ENCODE data around the gene TTC1. TPM values are rescaled to one million over a fixed set of nuclear protein-coding genes. Genes with fewer than 3 reads are reported as not detected.

TTC1 gene
- total RNA-seq, 4 donors from 2014 or later = 18.3 to 38.3 (median 33.5) TPM

DNA sequence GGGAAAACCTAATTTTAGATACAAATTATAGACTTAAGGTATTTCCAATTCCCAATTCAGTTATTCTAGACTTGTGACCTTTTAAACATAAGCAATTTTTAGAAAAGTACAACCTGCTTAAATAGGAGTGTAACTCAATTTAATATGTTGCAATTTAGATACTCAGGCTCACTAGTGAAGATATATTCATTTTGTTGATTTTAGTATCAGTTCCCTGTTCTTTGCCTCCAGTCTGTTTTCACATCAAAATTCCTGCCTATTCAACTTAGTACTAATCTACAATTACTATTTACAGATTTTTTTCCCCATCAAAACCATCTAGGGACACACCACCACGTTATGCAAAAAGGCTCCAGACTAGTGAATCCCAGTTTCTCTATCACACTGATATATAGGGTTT lies 79.9 kb downstream of the TTC1 start:
- no peaks in the 10 kb centered on the region for H3K27me3 ChIP-seq
- WGBS, 2 donors = 74 to 89% methylated on average over 1 of the region's 1 CpG
- DNase-seq = no peak
- H3K4me1 ChIP-seq = no peaks in the 10 kb centered on the region
- TF ChIP-seq POLR2A (IDR thresholded peaks at IDR 0.05) = no peak
- TF ChIP-seq, protein P1, sequence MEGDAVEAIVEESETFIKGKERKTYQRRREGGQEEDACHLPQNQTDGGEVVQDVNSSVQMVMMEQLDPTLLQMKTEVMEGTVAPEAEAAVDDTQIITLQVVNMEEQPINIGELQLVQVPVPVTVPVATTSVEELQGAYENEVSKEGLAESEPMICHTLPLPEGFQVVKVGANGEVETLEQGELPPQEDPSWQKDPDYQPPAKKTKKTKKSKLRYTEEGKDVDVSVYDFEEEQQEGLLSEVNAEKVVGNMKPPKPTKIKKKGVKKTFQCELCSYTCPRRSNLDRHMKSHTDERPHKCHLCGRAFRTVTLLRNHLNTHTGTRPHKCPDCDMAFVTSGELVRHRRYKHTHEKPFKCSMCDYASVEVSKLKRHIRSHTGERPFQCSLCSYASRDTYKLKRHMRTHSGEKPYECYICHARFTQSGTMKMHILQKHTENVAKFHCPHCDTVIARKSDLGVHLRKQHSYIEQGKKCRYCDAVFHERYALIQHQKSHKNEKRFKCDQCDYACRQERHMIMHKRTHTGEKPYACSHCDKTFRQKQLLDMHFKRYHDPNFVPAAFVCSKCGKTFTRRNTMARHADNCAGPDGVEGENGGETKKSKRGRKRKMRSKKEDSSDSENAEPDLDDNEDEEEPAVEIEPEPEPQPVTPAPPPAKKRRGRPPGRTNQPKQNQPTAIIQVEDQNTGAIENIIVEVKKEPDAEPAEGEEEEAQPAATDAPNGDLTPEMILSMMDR (IDR thresholded peaks at IDR 0.05) = no peak
- H3K9me3 ChIP-seq = no peaks in the 10 kb centered on the region
- H3K27ac ChIP-seq = no peak overlapping the region
- H3K36me3 ChIP-seq = peaks cover 10 to 22% (median 14%) of the 10 kb centered on the region in 3 donors
- H3K4me3 ChIP-seq = no peak overlapping the region
- intact Hi-C loops (cut with DNase I) = no loop called here

DNA sequence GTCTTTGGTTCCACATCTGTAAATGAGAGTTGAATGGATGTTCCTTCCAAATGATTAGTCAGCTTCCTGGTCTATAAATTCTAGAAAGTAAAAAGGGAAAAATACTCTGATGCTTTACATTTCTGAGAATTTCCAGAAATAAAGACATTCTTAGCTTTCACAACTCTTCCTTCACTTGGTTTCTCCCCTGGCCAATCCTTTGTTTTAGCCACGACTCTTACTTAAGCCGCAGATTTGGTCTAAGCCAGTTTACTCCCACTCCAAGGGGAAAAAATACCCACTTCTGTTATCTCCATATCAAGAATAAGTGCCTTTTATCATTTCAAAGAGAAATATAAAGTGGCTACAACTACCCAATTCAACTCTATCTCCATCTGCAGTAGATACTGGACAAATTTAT lies 80.6 kb downstream of the TTC1 start:
- no peaks in the 10 kb centered on the region for H3K9me3 ChIP-seq
- DNase-seq = no peak
- intact Hi-C loops (cut with DNase I) = no loop called here
- H3K4me3 ChIP-seq = no peak overlapping the region
- no peaks in the 10 kb centered on the region for H3K27me3 ChIP-seq
- TF ChIP-seq POLR2A (IDR thresholded peaks at IDR 0.05) = no peak
- TF ChIP-seq, protein P1 (IDR thresholded peaks at IDR 0.05) = no peak
- no peak overlapping the region for H3K27ac ChIP-seq
- no peaks in the 10 kb centered on the region for H3K4me1 ChIP-seq
- WGBS, 2 donors = 76 to 90% methylated on average over 2 of the region's 2 CpGs
- H3K36me3 ChIP-seq = peaks cover 10 to 26% (median 15%) of the 10 kb centered on the region in 3 donors

DNA sequence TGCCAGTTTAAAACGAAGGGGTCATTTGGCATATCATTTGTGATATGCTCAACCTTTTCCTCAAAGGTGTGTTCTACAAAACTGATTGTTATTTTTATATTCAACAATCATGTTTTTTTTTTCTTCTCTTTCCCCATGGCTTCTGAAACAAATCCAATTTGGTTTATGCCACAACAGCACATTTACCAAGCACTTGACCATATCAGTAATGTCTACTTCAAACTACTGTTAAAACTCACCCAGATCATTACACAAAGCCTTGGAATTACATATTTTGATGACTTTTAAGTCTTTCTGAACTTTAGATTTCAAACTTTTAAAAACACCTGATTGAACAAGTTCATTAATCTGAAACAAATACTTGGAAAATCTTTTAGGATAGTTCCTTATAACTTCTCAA lies 81.1 kb downstream of the TTC1 start:
- 78 to 88% methylated on average over 1 of the region's 1 CpG for WGBS, 2 donors
- DNase-seq = no peak
- Histone ChIP-seq H3K4me1 (no peaks in the 10 kb centered on the region), H3K27me3 (no peaks in the 10 kb centered on the region), H3K9me3 (no peaks in the 10 kb centered on the region), H3K36me3 (peaks cover 10 to 26% (median 15%) of the 10 kb centered on the region in 3 donors), H3K4me3 (no peak overlapping the region), H3K27ac (no peak overlapping the region)
- intact Hi-C loops (cut with DNase I) = no loop called here
- TF ChIP-seq, protein P1 (IDR thresholded peaks at IDR 0.05) = no peak
- no peak for TF ChIP-seq POLR2A (IDR thresholded peaks at IDR 0.05)

DNA sequence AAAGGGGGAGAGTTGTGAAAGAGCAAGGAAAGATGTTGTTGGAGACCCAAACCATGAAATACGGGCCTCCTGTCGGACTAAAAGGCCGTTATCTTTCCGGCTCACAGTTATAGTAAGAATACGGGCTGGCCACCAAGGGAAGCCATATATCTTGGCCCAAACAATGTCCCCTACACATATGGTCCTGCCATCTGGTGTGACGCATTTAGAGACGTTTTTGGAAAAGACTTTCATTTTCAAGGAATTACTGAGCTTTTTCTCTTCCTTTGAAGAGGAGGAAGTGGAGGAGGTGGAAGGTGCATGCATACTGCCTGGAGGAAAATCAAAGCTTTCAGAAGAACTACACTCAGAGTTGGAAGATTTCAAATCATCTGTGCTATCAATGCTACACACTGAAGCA lies 83.6 kb downstream of the TTC1 start:
- Histone ChIP-seq H3K27me3 (no peaks in the 10 kb centered on the region), H3K9me3 (no peaks in the 10 kb centered on the region), H3K4me3 (no peak overlapping the region), H3K27ac (no peak overlapping the region), H3K4me1 (no peaks in the 10 kb centered on the region), H3K36me3 (peaks cover 10 to 38% (median 15%) of the 10 kb centered on the region in 3 donors)
- 87 to 92% methylated on average over 7 of the region's 7 CpGs for WGBS, 2 donors
- intact Hi-C loops (cut with DNase I) = no loop called here
- DNase-seq = no peak
- TF ChIP-seq POLR2A (IDR thresholded peaks at IDR 0.05) = no peak
- TF ChIP-seq, protein P1 (IDR thresholded peaks at IDR 0.05) = no peak

DNA sequence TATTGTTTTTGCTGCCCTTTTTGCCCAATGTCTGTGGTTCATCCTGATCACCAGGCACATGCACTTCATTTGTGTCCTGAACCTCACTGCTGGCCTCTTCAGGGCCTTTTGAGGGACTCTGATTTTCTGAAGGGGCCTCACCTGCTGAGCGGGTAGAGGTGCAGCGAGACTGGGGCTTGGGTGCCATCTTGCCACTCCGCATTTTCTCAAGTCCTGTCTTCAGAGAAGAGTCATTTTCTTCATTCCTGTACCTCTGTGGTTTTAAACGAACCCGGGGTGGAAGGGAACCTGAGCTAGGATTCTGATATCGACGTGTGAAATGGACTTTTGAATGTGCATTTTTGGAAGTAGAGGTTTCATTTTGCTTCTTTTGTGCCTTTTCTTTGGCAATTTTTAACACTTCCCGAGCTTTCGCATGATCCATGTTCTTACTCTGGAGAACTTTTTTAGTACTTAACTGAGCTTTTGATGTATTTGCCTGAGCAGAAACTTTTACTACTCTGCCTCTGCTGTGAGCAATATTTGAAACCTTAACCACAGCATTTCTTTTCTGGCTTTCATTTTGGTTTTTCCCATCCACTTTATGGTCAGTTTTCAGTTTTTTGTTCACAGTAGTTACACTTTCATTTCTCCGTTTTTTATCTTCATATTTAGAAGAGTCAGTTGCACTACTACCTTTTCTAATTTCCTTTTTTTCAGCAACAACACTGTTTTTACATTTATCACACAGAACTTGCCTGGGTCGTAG lies 84.2 kb downstream of the TTC1 start:
- DNase-seq = no peak
- Histone ChIP-seq H3K36me3 (peaks cover 10 to 41% (median 15%) of the 10 kb centered on the region in 3 donors), H3K4me1 (no peaks in the 10 kb centered on the region), H3K9me3 (no peaks in the 10 kb centered on the region), H3K4me3 (no peak overlapping the region), H3K27ac (no peak overlapping the region), H3K27me3 (no peaks in the 10 kb centered on the region)
- WGBS, 2 donors = 88 to 93% methylated on average over 11 of the region's 11 CpGs
- intact Hi-C loops (cut with DNase I) = no loop called here
- TF ChIP-seq, protein P1 (IDR thresholded peaks at IDR 0.05) = no peak
- no peak for TF ChIP-seq POLR2A (IDR thresholded peaks at IDR 0.05)

Data from esophagus squamous epithelium (tissue), 5 donors.